ENCODE results near the gene SERPINA10.
"Not testable (repeated sequence)": the region's sequence is repeated elsewhere in the genome, so short reads cannot be mapped to it uniquely, and the experiment has no call there.

Gene SERPINA10

GRCh38 chr14:94282991-94283723, 9.9 kb downstream of the SERPINA10 start:
- H3K4me3 ChIP-seq (ENCODE audit: low read length), result no peak overlapping the region
- no peak for TF ChIP-seq ZNF274 (IDR thresholded peaks at IDR 0.05; ENCODE audit: low read depth, low read length)

DNA sequence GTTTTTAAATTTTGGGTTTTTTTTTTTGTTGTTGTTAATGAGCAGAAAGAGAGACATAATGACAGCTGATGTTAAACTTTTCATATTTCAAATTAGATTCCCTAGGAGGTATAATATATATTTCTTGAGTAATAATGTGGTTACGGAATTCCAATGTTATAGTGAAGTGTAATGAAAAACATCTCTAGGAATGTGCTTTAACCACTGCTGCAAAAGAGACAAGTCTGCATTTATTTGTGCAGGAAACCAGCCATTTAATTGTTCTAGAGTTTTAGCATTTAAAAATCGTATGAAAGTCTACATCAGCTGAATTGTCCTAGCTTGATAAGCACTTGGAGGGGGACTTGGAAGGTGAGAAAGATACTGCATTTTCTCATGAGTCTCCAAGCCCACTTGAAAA, 14.3 kb downstream of the SERPINA10 start:
- H3K4me3 ChIP-seq (ENCODE audit: low read length), result no peak overlapping the region

DNA sequence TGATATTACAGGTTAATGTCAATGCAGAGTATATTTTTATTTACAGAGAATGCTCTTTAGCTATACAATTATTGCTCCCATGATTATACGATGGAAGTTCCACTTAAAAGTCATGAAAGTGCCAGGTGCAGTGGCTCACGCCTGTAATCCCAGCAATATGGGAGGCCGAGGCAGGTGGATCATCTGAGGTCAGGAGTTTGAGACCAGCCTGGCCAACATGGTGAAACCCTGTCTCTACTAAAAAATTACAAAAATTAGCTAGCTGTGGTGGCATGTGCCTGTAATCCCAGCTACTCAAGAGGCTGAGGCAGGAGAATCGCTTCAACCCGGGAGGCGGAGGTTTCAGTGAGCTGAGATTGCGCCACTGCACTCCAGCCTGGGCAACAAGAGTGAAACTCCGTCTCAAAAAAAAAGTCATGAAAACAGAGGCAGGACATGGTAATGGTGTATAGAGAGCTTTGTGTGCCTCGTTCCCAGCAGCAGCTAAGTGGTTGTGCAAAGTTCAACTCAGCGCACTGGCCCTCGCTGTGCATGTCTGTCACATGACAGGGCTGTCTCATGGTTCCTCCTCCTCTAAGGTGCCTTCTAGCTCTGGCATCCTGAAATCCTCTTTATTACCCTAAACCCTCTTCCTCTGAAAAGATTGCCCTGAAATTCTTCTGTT, 16.0 kb downstream of the SERPINA10 start:
- not testable (repeated sequence) for H3K4me3 ChIP-seq (ENCODE audit: low read length)

More for the DNA sequence above, 14.3 kb downstream of the SERPINA10 start:
- no peak for TF ChIP-seq ZNF274 (IDR thresholded peaks at IDR 0.05; ENCODE audit: low read depth, low read length)

DNA sequence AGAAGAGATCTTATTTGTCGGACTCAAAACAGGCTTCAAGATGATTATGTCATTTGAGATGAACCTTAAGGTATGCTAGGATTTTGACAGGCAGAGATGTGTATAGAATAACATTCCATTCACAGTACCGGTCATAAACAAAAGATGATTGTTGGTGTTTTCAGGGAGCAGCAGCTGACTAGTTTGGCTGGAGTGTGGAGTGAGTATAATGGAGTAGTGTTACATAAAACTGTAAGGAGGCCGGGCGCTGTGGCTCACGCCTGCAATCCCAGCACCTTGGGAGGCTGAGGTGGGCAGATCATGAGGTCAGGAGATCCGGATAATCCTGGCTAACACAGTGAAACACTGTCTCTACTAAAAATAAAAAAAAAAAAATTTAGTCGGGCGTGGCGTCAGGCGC, 23.9 kb downstream of the SERPINA10 start:
- no peak overlapping the region for H3K4me3 ChIP-seq (ENCODE audit: low read length)
- no peak for TF ChIP-seq ZNF274 (IDR thresholded peaks at IDR 0.05; ENCODE audit: low read depth, low read length)

DNA sequence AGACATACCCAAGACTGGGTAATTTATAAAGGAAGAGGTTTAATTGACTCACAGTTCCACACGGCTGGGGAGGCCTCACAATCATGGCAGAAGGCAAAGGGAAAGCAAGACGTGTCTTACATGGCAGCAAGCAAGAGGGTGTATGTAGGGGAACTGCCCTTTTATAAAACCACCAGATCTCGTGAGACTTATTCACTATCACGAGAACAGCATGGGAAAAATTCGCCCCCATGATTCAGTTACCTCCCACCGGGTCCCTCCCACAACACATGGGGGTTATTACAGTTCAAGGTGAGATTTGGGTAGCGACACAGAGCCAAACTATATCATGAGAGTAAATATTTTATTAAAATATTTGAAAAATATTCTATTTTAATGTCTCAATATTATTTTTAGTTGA, 24.5 kb downstream of the SERPINA10 start:
- H3K4me3 ChIP-seq (ENCODE audit: low read length), result not testable (repeated sequence)

DNA sequence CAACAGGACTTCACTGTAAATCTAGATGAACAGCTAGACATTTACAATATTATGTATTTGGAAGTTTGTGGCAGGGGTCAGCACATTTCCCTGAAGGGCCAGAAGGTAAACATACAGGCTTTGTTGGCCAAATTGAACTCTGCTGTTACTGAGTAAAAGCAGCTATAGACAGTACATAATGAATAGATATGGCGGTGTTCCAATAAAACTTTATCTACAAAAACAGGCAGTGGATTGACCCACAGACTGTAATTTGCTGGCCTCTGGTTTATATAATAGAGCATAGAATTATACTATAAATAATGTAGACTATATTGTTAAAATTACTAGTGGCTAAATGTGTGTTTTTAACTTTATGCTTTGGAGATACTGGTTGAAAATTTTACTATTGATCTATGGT, 25.7 kb downstream of the SERPINA10 start:
- TF ChIP-seq ZNF274 (IDR thresholded peaks at IDR 0.05; ENCODE audit: low read depth, low read length), result no peak
- H3K4me3 ChIP-seq (ENCODE audit: low read length), result no peak overlapping the region

GRCh38 chr14:94264195-94264594, 28.9 kb downstream of the SERPINA10 start:
- H3K4me3 ChIP-seq (ENCODE audit: low read length), result not testable (repeated sequence)

DNA sequence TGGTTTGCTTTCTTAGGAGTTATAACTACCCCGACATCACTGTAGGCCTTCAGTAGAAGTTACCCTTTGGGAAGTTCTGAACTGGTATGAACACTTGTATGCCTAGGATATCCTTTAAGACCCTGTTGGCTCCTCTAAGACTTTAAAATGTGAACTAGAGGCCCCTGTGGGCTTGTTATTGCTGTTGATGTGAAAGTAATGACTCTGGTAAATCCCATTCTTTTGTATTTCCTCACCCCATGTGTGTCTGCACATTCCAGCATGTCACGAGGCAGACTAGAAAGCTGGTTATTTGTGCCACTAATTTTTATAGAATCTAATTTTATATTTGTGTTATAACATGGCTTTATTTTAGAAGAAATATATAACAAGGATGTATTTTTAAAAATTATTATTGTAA, 48.9 kb downstream of the SERPINA10 start:
- TF ChIP-seq ZNF274 (IDR thresholded peaks at IDR 0.05; ENCODE audit: low read depth, low read length), result no peak

GRCh38 chr14:94239406-94239805, 53.7 kb downstream of the SERPINA10 start:
- TF ChIP-seq ZNF274 (IDR thresholded peaks at IDR 0.05; ENCODE audit: low read depth, low read length), result no peak
- no peak overlapping the region for H3K4me3 ChIP-seq (ENCODE audit: low read length)

More for the DNA sequence above, 48.9 kb downstream of the SERPINA10 start:
- H3K4me3 ChIP-seq (ENCODE audit: low read length), result no peak overlapping the region

GRCh38 chr14:94237983-94238382, 55.1 kb downstream of the SERPINA10 start:
- H3K4me3 ChIP-seq (ENCODE audit: low read length), result no peak overlapping the region
- no peak for TF ChIP-seq ZNF274 (IDR thresholded peaks at IDR 0.05; ENCODE audit: low read depth, low read length)

DNA sequence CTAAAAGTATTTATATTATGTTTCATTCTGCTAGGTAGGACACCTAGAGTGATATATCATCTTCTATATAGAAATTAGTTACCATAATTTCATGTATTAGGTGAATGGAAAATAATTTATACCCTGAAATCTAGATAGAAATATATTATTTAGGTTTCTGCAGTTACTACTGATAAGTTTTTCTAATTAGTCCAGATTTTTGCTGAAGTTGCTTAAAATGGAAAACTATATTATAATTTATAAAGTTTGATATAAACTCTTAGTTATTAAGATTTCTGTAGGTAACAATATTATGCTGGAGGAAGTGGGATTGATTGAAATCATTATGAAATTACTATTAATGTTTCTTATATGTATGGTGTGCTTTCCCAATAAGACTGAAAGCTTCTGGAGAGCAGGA, 56.0 kb downstream of the SERPINA10 start:
- TF ChIP-seq ZNF274 (IDR thresholded peaks at IDR 0.05; ENCODE audit: low read depth, low read length), result no peak
- no peak overlapping the region for H3K4me3 ChIP-seq (ENCODE audit: low read length)

Measured in GM08714 (cell line).